ENCODE data around the gene BRD1. TPM values are rescaled to one million over a fixed set of nuclear protein-coding genes. Genes with fewer than 3 reads are reported as not detected.

Gene BRD1
- polyA plus RNA-seq, 3 donors: 31.0 to 33.1 (median 31.7) TPM

Other genes starting within 250 kb of the BRD1 start
- gene ZBED4, start 26.0 kb upstream of the BRD1 start, polyA plus RNA-seq (ENCODE audit: insufficient read length in 3 of 3): 10 to 100 TPM; 16.3 to 16.8 (median 16.6) TPM
- gene ALG12, start 90.6 kb upstream of the BRD1 start, polyA plus RNA-seq (ENCODE audit: insufficient read length in 3 of 3): 10 to 100 TPM; 22.7 to 28.2 (median 27.0) TPM
- 10 to 100 TPM; 23.6 to 28.5 (median 26.4) TPM for gene CRELD2, start 90.8 kb upstream of the BRD1 start, polyA plus RNA-seq (ENCODE audit: insufficient read length in 3 of 3)
- gene PIM3, start 132.9 kb upstream of the BRD1 start, polyA plus RNA-seq (ENCODE audit: insufficient read length in 3 of 3): 10 to 100 TPM; 12.4 to 16.2 (median 14.5) TPM
- gene IL17REL, start 184.9 kb upstream of the BRD1 start, polyA plus RNA-seq (ENCODE audit: insufficient read length in 3 of 3): under 1 TPM in 1 of 3 donors, not detected in 2; 0.03 TPM
- gene TTLL8, start 230.4 kb upstream of the BRD1 start, polyA plus RNA-seq (ENCODE audit: insufficient read length in 3 of 3): not detected